Measurements from ENCODE around the gene FZD7. TPM values are rescaled to one million over a fixed set of nuclear protein-coding genes. Genes with fewer than 3 reads are reported as not detected.

The FZD7 gene
- total RNA-seq, 4 donors from 2014 or later, result 2.6 to 11.3 (median 4.0) TPM

DNA sequence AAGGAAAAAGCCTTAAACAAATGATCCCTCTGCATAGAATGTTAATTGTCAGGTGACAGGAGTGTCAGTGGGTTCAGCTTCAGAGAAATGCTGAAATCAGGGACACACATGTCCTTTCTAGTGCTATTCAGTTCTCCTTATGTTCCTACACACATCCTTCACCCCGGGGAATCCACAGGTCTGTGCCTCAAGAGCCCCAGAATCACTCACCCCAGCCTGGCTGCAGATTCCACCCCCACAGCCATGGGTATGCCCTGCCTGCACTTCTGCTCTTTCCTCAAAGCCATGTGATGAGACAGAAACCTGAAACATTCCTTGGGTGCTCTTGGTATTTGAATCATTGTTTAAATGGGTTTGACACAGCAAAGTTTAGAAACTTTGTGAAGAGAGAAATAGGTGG, 27.4 kb upstream of the FZD7 start:
- H3K27ac ChIP-seq, result no peak overlapping the region
- no peaks in the 10 kb centered on the region for H3K9me3 ChIP-seq
- intact Hi-C loops (cut with DNase I), result no loop called here
- TF ChIP-seq CTCF (IDR thresholded peaks at IDR 0.05), result no peak
- no peak for TF ChIP-seq POLR2A (IDR thresholded peaks at IDR 0.05)
- H3K4me3 ChIP-seq, result no peak overlapping the region
- no peaks in the 10 kb centered on the region for H3K27me3 ChIP-seq
- no peak for DNase-seq
- H3K4me1 ChIP-seq, result no peaks in the 10 kb centered on the region
- WGBS, 2 donors, result 71 to 90% methylated on average over 1 of the region's 1 CpG
- no peaks in the 10 kb centered on the region for H3K36me3 ChIP-seq

DNA sequence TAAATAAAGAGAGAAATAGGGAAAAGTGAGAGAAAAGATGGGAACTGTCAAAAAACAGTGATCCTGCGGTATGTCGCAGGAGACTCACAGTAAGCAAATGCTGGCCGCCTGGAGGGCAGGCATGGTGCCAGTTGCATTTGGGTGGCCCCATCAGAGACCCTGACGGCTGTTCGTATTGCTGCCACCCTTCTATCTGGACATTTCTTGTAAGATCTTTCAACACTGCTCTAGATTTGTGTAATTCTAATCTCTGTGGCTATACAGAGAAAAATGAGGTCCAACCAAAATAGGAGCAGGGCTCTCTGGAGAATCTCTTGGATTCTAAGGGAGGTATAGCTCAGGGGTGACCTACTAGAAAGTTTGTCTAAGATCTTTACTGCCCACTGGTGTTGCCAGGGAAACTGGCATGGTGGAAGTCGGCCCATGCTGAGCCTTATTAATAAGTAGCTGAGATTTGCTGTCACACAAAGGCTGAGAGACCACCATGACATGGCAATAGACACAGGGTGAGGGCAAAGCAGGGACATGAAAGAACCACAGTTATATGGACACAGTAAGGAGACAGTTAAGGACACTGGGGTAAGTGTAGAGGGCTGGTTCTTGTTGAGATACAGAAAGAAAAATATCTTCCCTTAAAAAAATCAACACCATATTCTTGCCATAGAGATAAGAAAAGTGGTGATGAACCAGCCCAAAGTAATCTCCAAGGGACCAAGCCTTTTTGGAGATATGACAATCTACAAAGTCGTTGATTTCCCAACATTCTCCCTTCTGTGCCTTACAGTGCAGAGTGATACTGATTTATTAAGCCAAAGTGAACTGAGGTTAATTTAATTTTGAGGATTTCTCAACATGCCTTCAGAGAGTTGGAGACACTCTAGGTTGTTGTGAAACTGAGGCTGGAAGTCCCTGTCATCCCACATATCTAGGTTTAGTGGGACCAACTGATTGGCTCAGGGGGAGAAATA, 26.4 kb upstream of the FZD7 start:
- Histone ChIP-seq H3K9me3 (no peaks in the 10 kb centered on the region), H3K27ac (no peak overlapping the region), H3K4me1 (no peaks in the 10 kb centered on the region), H3K4me3 (no peak overlapping the region), H3K27me3 (no peaks in the 10 kb centered on the region), H3K36me3 (no peaks in the 10 kb centered on the region)
- no peak for TF ChIP-seq POLR2A (IDR thresholded peaks at IDR 0.05)
- TF ChIP-seq CTCF (IDR thresholded peaks at IDR 0.05), result no peak
- intact Hi-C loops (cut with DNase I), result no loop called here
- DNase-seq, result no peak
- WGBS, 2 donors, result 75 to 86% methylated on average over 7 of the region's 7 CpGs

DNA sequence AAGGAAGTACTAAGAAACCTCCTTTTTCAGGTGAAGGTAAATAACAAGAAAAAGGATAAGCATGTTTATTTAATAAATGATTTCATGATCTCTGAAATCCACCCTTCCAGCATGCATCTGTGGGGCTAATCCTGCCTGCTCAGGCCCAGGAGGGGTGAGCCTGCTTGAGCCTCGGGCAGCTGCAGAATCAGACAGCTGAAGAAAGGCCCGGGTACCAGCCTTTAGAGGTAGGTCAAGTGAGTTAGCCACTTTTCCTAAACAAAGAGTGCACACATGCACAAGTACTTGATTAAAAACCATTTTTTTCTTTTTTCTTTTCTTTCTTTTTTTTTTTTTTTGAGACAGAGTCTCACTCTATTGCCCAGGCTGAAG, 25.7 kb upstream of the FZD7 start:
- Histone ChIP-seq H3K27me3 (no peaks in the 10 kb centered on the region), H3K36me3 (no peaks in the 10 kb centered on the region), H3K4me1 (no peaks in the 10 kb centered on the region), H3K27ac (no peak overlapping the region), H3K4me3 (no peak overlapping the region), H3K9me3 (no peaks in the 10 kb centered on the region)
- no peak for DNase-seq
- TF ChIP-seq CTCF (IDR thresholded peaks at IDR 0.05) (no peak), POLR2A (IDR thresholded peaks at IDR 0.05) (no peak)
- intact Hi-C loops (cut with DNase I), result no loop called here
- WGBS, 2 donors, result 58 to 83% methylated on average over 2 of the region's 2 CpGs

DNA sequence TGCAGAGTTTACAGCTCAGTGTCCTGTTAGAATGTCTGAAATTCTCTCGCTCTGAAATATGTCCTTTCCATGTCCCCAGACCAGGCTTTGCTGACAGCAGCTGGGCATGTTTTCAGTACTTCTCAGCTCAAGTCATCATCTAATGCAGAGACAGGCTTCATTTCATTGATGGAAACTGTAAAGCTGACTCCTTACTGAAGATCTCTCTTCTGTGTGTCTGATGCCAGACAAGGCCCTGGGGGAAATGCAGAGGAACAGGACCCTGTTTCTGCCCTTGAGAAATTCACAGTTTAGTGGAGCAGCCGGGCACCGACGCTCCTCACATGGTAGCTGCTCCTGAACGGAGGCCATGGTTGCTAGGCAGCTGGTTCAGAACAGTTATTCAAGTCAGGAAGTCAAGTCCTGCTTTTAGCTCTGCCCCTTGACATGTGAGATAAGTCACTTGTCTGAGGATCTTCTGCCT, 24.6 kb upstream of the FZD7 start:
- intact Hi-C loops (cut with DNase I), result no loop called here
- no peaks in the 10 kb centered on the region for H3K36me3 ChIP-seq
- DNase-seq, result no peak
- no peaks in the 10 kb centered on the region for H3K9me3 ChIP-seq
- 57 to 69% methylated on average over 5 of the region's 5 CpGs for WGBS, 2 donors
- H3K27ac ChIP-seq, result peak overlapping the region in 2 of 4 donors; percentile 25 to 29
- no peak for TF ChIP-seq CTCF (IDR thresholded peaks at IDR 0.05)
- no peak for TF ChIP-seq POLR2A (IDR thresholded peaks at IDR 0.05)
- no peak overlapping the region for H3K4me3 ChIP-seq
- no peaks in the 10 kb centered on the region for H3K4me1 ChIP-seq
- no peaks in the 10 kb centered on the region for H3K27me3 ChIP-seq

- H3K4me3 ChIP-seq, result no peak overlapping the region
- no peaks in the 10 kb centered on the region for H3K27me3 ChIP-seq
- whole genome bisulfite sequencing, 2 donors, result 75 to 84% methylated on average over 7 of the region's 7 CpGs
- no peak for DNase-seq
- H3K36me3 ChIP-seq, result no peaks in the 10 kb centered on the region
- TF ChIP-seq CTCF (IDR thresholded peaks at IDR 0.05) (no peak), POLR2A (IDR thresholded peaks at IDR 0.05) (no peak)
- H3K27ac ChIP-seq, result peak overlapping the region in 2 of 4 donors; percentile 25 to 29
- H3K4me1 ChIP-seq, result no peaks in the 10 kb centered on the region
- intact Hi-C loops (cut with DNase I), result no loop called here
- no peaks in the 10 kb centered on the region for H3K9me3 ChIP-seq
Observed at GRCh38 chr2:202009581-202009980, 24.1 kb upstream of the FZD7 start.
